GM12875 (cell line): Measurements from ENCODE around the gene POLD2.

Source experiments
- H3K4me3 ChIP-seq: one replicate; pipeline ENCODE4 v1.5.1; 2011; ENCODE audit warnings: low read depth, low read length, control low read depth
- TF ChIP-seq, protein P1 (sequence below): IDR thresholded peaks from 2 replicates; pipeline ENCODE4 v1.5.1; 2011; ENCODE audit warnings: low read depth, mild to moderate bottlenecking, control low read depth, inconsistent platforms, low read length, moderate library complexity, borderline replicate concordance; ENCODE audit not compliant: insufficient read depth

The POLD2 gene

DNA sequence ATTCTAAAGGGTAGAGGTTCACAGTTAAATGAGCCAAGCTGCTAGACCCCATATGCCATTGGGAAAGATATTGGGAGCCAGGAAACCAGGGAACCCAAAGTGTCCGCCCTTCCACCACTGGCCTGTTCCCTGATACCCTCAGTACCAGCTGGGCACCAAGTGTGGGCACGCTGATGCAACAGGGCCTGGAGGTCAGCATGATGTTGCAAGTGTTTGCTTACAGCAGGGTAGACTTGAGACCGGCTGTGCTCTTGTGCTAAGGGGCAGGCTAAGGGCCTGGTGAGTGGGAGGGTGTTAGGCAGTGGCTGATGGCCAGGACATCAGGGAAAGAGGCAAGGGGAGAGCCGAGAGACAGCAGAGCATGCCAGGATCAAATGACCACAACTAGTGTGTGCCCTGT, 38.8 kb upstream of the POLD2 start:
- TF ChIP-seq, protein P1, sequence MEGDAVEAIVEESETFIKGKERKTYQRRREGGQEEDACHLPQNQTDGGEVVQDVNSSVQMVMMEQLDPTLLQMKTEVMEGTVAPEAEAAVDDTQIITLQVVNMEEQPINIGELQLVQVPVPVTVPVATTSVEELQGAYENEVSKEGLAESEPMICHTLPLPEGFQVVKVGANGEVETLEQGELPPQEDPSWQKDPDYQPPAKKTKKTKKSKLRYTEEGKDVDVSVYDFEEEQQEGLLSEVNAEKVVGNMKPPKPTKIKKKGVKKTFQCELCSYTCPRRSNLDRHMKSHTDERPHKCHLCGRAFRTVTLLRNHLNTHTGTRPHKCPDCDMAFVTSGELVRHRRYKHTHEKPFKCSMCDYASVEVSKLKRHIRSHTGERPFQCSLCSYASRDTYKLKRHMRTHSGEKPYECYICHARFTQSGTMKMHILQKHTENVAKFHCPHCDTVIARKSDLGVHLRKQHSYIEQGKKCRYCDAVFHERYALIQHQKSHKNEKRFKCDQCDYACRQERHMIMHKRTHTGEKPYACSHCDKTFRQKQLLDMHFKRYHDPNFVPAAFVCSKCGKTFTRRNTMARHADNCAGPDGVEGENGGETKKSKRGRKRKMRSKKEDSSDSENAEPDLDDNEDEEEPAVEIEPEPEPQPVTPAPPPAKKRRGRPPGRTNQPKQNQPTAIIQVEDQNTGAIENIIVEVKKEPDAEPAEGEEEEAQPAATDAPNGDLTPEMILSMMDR = no peak
- H3K4me3 ChIP-seq = no peak overlapping the region

DNA sequence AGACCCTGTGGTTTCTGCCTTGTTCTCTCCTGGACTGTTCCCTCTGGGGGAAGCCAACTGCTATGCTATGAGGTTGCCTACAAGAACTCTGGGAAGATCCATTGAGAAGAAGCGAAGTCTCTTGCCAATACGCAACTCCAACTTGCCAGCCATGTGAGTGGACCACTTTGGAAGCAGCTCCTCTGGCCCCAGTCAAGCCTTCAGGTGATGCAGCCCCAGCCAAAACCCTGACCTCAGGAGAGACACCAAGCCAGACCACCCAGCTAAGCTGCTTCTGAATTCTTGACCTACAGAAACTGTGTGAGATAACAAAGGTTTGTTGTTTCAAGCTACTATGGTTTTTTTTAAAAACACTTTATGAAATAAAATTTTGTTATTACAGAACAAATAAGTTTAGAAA, 38.0 kb upstream of the POLD2 start:
- H3K4me3 ChIP-seq = no peak overlapping the region
- TF ChIP-seq, protein P1 = no peak

DNA sequence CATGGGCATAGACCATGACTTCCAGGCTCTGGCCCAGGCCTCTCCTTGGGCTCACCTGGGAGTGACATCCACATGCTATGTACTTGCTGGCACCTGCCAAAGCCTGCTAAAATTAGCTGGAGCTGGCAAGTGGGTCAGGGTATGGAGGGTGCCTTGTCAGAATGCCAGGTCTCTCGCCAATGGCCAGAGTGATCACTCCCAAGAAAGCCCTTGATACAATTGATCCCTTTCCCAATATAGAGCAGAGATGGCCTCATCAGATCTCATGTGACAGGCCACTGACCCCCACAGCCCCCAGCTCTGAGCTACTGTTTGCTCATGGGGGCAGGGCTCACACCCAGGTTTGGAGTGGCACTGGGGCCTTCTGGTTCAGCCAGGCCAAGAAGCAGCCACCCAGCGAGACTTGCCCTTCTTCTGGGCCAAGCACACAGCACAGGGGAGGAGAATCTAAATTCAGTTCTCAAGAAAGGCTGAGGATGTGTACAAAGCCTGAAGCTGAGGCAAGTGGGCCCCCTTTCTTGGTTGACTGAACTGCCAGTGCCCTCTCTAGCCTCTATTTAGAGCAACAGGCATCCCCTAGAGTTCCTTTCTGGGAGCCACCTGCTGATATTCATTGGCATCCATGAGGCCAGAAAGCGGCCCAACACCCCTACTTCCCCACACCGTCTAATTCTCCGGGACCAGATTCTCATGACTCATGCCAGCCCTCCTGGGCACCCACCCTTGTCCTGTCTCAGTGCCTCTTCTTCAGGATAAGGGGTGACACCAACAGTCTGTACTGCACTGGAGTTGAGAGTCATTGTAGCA, 36.7 kb upstream of the POLD2 start:
- TF ChIP-seq, protein P1 = no peak

DNA sequence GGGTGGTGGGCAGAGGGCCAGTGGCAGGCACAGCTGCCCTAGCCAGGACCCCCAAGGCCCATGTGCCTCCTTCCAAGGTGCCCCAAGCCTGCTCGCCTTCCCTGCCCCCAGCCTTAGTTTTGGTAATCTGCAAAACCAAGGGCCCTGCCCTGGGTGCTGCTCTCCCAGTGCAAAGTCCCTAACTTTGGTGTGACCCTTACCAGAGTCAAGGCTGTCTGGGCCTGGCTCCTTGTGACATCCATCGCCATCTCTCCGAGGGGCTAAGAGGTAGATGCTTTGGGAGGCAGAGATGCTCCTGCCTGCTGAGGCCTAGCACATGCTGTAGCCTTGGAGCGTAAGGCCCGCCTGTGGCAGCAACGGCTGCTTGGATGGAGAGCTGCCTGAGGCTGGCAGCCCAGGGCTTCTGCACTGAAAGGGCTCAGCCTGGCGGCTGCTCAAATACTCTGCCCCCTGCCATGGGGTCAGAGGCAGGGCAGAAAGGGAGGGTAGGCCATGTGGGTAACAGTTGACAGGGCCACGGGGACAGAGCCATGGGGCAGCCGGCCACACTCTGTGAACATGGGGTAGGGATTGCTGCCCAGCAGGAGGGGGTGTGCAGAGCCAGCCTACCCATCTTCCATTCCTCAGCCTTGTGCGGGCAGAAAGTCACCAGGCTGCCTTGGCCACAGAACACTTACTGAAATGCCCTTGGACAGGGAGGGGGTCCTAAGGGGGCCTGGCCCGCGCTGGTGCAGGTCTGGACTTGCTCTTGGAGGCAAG, 35.7 kb upstream of the POLD2 start:
- H3K4me3 ChIP-seq = no peak overlapping the region
- TF ChIP-seq, protein P1 = no peak

More for the DNA sequence above, 36.7 kb upstream of the POLD2 start:
- no peak overlapping the region for H3K4me3 ChIP-seq

DNA sequence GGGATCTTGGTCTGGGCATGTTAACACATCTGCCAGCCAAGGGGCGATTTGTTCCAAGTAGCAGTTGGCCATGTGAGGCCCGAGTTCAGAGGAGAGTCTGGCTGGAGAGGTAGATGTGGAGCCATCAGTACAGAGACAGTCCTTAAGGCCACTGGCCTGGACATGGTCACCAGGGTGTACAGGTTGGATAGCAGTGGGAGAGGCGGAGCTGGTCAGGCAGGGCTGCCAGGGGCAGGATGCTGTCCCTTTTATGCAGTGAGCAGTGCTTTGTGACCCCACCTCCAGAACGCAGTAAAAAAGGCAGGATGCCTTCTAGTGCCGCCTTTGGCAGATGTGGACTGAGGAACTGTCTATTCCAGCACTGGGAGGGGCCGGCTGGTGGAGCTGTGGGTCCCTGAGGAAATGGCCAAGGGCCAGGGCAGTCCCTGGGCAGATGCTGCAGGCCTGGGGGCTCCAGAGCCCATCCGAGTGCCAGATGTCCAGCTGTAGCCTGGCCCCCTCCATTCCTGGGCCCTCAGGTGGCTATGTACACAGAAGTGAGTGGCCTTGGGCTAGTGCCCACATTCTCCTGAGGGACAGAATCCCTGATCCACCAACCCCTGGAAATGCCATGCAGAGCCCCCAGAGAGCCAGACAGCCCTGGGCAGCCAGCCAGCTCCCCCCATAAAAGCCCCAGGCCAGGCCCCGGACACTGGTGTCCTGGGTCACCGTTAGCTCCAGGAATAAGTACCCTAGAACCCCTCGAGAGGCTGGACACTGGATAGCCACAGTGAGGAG, 34.9 kb upstream of the POLD2 start:
- no peak overlapping the region for H3K4me3 ChIP-seq
- TF ChIP-seq, protein P1 = no peak

DNA sequence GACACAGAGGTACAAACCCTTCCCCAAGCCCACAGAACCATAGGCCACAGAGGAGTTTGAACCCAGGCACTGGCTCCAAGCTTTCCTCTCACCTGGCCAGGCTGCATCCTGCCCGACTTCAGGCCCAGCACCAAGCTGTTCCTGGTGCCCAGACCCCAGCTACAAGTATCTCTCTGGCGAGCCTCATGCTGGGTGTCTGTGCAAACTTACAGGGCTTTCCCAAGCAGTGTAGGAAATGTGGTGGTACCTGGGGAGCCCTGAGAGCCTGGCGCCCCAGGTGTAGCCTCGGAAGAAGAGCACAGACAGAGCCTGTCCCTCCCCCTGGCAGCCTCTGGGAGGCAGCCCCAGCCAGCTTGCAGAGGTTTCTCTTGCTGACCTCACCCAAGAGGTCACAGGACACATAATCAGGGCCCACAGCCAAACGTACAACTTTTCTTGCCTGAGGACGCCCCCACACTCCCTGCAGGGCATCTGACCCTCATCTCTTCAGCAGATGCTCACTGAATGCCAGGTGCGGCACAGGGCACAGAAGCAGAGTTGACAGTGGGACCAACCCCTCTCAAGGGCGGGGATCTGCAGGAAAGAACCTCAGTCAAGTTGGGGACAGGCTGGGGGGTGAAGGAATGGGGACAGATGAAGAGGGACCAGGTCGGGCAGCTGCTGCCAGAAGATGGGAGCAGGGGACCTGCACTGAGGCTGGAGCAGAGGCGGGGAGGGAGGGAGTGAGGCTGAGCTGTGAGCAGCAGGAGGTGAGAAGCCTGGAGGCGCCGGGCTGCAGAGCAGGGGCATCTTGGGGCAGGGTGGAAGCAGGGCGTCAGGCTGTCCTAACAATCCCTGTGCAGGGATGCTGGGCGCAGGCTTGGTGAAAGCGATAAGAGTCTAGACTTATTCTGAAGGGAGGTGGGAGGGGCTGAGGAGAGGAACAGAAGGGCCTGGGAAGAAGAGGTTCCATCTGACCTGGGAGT, 34.0 kb upstream of the POLD2 start:
- TF ChIP-seq, protein P1 = no peak
- H3K4me3 ChIP-seq = no peak overlapping the region
